GM21529 (cell line): ENCODE data around the gene SPAG9.
A peak's percentile ranks its signal among the peaks of the same experiment; 100 is the strongest.

ENCODE experiments used
- ATAC-seq: cut with Tn5 transposase; IDR thresholded peaks from one replicate; pipeline ENCODE4 v1.9.1; 2021; ENCODE audit not compliant: unreplicated experiment

SPAG9 gene

DNA sequence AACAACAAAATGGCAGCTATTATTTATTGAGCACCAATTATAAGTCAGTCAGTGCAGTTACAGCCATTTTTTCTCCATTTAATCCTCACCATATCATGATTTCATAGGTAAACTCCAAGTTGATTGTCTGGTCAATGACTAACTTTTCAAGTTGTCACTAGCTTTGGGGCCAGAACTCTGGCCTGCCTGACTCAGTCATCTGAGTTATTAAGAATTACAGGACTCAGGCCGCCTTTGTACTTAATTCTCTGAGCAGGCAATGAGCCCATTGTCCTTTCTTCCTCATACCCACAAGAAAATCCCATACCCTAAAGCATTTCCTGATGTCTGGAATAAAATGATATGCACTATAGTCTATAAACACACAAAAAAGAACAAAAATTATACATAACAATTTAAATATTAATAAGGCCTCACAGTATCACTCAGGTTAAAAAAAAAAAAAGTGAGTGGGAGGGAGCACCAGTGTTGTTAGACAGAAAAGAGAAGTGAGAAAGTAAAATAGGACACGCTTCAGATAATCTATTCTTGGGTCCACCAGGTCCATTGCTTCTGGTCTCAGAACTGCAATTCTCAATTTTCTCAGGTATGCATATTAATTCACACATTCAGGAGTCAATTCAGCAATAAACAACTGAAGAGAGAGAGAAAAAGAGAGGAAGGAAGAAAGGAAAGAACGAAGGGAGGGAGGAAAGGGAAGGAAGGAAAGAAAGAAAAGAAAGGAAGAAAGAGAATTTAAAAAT is 70.2 kb downstream of the SPAG9 start:
- peak; percentile 91 for ATAC-seq

DNA sequence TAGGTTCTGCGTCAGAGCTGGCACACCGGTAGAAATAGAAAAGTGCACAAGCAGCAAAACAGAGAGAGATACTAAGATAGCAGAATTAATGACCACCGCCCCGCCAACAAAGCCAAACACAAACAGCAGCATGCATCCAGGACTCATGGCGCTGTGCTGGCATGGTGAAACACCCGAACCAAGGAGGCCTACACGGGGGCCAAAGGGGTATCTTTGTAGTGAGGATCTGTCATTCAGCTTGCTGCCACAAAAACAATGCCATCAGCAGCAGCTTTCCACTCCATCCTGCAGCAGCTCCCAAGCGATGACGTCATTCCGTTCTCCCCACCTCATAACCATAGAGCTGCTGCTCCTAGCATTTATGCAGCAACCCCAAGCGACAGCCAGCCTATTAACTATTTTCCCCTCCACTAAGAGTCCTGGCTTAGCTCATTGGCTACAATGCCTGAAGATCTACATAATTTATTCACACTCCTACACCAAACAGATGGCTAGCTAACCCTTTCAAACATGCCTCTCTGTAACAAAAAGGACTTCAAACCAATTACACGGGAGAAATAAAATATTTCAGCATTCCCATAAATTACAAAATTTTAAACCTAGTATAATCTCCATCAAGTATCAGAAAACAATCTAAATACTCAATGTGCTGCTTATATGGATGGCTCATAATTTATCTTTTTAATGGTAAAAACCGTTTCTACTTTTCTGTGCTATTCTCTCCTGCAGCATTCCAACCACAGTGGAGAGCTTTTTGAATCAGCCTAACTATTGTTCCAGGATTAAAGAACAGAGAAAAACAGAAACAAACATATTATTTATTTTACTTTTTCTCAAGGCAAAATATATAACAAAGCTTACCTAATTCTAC is 73.9 kb downstream of the SPAG9 start:
- no peak for ATAC-seq

DNA sequence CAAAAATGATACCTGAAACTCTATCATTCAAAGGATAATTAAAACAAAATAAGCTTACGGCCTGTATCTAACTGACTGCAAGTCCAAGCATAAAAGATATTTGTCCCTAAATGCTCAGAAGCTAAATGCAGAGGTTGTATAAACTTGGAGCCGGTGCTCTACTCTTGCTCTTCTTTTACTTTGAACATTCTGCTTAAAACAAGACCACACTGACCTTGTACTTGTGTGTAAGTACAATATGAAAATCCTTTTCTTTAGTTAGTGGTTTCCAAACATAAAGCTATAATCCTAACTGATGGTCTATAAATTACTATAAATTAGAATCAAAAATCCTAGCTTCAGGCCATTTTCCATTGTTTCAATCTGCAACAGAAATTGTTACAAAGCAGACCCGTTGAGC is 74.6 kb downstream of the SPAG9 start:
- no peak for ATAC-seq

DNA sequence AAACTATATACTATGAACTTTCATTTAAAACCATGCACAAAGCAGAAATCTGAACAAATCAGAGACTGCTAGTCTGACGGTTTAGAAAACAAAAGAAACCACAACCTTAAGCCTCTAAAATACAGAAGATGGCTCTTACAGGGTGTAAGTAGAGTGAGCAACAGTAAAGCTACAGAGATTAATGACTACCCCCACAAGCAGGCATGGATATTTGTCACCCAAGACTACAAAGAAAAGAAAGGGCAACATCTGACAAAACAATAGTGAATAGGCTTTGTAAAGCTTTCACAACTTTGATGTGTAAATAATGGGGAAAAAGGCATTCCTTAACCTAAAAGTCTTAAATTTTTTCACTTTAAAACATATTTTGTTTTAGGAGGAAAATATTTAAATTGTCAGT is 75.0 kb downstream of the SPAG9 start:
- no peak for ATAC-seq

DNA sequence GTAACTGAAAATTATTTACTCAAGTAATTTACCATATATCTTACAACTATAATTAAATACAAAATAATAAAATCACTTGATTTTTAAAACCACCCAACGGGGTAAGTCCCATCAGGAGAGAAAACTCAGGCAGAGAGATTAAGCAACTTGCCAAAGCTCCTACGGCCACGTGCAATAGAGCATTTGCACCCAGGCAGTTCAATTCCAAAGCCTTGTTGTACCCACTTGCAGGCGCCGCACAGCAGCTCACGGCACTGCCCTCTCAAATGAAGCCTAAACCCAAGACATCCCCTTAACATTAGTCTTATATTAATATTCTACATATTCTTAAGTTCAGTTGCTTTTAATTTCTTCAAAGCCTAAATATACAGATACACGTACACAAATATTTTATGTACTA is 75.7 kb downstream of the SPAG9 start:
- ATAC-seq: no peak

DNA sequence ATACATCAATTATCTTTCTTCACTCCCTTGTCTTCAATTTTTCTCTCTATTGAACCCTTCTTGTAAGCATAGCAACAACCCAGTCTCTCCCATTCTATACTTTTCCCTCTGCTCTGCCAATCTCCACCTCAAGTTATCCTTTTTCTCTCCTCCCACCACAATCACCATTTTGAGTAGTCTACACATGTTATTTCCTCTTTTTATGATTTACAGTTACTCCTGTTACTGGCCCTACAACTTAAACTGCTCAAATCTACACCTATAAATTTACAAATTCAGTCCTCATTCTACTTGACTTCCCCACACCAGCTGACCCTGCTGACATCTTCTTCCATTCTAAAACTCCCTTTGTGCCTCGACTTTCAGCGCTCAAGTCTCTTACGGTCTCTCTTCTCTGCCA is 84.6 kb downstream of the SPAG9 start:
- ATAC-seq: no peak

DNA sequence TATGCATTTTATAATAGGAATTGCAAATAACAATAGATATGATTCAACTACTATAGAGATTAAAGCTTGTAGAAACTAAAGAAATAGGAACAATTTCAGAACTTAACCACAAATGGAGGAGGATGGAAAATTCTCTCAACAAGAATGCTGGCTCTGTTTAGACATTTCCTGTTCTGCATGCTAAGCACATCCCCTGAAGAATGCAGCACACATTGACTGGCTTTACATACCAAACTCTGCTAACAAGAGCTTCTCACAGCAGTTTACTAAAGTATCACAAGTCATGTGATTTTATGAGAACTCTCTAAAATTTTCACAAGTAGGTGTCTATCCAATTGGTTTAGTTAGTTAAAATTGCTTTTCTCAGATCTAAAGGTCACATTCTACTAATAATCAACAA is 85.2 kb downstream of the SPAG9 start:
- ATAC-seq: no peak

DNA sequence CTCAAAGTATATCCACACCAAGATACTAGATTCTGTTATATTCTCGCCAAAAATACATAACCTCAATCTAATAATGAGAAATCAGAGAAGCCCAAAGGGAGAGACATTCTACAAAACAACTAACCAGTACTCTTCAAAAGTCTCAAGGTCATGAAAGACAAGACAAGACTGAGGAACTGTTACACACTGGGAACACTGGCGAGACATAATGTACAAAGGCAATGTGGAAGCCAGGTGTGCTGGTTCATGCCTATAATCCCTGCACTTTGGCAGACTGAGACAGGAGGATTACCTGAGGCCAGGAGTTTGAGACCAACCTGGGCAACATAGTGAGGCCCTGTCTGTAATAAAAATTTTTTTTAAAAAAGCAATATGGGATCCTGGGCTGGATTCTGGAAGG is 85.9 kb downstream of the SPAG9 start:
- no peak for ATAC-seq

DNA sequence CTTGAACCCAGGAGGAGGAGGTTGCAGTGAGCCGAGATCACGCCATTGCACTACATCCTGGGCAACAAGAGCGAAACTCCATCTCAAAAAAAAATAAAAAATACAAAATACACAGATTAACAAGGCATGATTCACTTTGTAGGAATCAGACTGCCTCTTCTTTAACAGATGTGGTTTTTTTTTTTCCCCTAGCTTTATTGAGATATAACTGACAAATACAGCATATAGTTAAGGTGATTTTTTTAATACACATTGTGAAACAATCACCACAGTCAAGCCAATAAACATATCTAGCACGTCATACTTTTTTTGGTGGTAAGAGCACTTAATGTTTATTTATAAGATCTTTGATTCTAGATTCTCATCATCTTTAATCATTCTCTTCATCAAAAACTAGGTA is 87.8 kb downstream of the SPAG9 start:
- no peak for ATAC-seq

DNA sequence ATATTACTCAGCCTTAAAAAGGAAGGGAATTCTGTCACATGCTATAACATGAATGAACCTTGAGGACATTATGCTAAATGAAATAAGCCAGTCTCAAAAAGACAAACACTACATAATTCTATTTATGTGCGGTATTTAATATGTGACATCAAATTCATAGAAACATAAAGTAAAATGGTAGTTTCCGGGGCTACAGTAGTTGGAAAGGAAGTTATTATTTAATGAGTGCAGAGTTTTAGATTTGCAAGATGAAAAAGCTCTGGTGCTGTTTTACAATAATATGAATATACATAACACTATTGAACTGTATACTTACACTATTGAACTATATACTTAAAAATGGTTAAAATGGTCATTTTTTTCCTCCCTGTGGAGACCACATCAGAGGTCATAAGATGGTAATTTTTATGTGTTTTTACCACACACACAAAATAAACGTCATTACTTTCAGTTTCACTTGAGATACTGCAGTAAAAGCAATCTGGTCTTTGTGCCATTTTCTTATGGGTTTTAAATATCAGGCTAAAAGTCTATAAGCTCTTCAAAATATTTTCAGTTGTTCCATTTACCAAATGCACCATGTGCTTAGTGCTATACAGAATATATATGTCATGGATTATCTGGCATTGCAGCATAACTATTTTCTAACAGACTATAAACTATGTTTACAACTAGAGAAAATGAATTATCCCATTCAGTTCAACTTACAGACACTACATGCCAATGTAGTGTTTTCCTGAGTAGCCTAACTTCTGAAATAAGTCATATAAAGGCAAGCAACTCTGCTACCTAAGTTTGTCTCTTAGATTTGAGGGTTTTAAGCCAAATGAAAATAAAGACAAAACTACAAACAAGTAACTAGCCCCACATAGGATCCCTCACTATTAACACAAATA is 90.9 kb downstream of the SPAG9 start:
- ATAC-seq: peak; percentile 51

DNA sequence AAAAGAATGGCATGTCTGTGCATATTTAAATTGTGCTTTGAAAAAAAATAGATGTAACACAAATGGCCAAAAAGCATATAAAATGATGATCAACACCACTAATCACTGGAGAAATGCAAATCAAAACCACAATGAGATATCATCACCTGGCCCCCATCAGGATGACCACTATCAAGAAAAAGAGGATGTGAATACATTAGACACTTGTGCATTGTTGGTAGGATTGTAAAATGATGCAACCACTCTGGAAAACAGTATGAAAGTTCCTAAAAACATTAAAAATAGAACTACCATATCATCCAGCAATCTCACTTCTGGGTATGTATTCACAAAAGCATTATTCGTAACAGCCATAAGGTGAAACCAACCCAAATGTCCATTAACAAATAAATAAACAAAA is 91.5 kb downstream of the SPAG9 start:
- no peak for ATAC-seq

DNA sequence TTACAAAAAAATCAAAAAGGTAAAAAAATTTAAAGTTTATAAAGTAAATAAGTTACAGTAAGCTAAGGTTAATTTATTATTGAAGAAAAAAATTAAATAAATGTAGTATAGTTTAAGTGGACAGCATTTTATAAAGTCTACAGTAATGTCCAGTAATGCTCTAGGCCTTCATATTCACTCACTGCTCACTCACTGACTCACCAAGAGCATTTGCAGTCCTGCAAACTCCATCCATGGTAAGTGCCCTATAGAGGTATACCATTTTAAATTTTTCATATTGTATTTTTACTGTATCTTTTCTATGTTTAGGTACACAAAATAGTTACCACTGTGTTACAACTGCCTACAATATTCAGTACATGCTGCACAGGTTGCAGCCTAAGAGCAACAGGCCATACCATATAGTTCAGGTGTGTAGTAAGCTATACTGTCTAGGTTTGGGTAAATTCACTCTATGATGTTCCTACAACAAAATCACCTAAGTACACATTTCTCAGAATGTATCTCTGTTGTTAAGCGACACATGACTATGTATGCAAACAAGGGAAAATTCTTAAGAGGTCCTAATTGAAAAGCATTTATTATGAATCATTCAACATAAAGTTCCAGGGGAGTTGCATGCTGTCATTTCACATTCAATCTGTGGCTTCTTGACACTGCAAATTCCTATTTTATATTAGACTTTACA is 92.3 kb downstream of the SPAG9 start:
- ATAC-seq: no peak

DNA sequence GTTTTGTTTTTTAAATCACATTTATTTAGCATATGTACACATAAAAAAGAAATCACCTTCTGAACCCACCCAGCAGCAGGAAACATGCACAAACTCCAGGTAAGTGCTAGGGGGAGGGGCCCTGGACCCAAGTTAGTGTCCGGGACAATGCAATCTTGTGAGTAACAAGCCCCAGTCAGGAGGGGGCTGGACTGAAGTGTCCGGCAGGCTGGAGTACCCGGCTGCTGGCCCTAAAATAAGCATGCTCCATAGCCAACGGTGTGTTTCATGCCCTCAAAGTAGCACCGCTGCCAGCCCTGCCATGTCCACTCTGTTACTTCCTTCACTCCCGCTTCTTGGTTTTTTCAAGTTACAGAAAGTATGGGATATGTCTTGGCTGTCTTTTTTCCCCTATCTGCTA is 102.1 kb downstream of the SPAG9 start:
- ATAC-seq: no peak

DNA sequence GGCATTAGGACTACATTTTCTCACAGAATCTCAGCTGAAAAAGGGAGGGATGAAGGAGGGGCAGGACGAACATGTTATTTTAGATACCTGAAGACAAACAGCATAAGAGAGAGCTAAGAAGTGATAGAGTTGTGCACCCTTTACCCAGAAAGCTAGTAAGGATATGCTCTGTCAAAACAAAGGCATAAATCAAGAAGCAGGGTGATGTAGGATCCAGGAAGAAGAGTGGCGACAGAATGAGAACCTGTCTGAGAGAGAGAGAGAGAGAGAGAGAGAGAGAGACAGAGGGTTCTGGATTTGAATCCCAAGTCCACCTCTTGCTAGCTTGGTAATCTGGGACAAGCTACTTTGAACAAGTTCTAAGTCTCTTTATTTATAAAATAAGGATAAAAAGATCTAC is 103.4 kb downstream of the SPAG9 start:
- no peak for ATAC-seq

DNA sequence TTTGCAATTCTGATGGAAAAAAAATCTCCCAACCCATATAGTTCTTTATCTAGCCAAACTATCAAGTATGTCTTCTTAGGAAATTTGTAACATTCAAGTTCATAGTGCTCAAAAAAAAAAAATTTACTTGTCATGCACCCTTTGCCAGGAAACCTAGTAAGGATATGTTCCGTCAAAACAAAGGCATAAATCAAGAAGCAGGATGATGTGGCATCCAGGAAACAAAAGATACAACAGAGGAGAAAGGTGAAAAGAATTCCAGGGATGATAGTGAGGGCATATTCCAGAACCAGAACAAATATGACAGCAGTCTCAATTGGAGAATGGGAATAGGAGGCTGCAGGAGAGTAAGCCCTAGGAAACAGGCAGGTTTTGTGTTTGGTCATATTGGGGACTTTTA is 104.6 kb downstream of the SPAG9 start:
- ATAC-seq: no peak

DNA sequence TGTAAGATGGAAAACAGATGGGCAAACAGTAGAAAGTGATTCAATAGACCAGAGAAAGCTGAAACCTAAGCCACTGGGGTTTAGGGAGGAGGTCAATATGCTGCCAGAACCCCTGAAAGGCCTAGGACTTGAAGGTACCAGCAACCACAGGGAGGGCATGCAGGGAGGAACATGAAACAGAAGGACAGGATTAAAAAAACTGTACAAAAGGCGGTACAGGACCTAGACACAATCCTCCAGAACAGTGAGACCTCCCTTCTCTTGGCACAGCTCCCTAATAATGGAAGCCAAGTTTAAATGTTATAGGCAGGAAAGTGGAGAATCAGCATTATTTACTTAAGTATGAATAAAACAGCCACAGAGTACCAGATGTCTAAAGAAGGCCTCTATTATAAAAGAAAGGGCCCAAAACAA is 105.5 kb downstream of the SPAG9 start:
- ATAC-seq: no peak

DNA sequence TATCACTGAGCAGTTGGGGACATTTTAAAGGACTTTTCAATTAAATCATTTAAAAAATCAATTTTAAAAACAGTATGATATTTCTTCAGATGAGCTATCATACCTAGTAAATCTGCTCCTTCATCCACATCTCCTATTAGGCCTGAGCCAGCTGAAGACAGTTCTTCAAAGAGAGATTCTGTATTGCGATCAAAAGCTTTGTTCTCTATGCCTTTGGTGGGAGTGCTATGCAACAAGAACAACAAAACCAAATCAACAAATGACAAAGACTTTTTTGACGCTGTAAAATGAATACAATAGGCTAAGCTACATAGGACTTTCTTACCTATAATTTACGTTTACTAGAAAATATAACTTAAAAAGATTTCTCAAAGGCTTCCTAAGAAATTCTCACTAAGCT is 106.5 kb downstream of the SPAG9 start:
- no peak for ATAC-seq

DNA sequence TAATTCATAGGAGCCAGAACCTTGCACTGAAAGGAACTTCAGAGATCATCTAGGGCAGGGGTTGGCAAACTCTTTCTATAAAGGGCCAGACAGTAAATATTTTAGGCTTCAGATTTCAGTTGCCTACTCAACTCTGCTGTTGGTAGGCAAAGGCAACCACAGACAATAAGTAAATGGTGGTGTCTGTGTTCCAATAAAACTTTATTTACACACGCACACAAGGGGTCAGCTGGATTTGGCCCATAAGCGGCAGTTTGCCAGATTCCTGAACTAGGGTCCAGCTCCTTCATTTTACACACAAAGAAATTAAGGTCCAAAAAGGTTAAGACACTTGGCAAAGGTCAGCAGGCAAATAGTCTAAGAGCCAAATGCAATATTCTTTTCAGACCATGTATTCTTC is 107.3 kb downstream of the SPAG9 start:
- no peak for ATAC-seq

DNA sequence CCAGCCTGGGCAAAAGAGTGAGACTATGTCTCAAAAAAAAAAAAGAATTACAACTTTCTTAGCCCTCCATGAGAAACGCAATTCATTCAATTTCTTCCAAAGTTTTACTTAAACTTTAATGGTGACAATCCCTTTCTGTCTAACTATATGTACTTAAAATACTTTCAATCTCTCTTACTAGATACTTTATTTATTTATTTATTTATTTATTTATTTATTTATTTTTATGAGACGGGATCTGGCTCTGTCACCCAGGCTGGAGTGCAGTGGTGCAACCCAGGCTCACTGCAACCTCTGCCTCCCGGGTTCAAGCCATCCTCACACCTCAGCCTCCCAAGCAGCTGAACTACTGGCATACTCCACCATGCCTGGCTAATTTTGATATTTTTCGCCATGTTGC is 108.1 kb downstream of the SPAG9 start:
- ATAC-seq: no peak

DNA sequence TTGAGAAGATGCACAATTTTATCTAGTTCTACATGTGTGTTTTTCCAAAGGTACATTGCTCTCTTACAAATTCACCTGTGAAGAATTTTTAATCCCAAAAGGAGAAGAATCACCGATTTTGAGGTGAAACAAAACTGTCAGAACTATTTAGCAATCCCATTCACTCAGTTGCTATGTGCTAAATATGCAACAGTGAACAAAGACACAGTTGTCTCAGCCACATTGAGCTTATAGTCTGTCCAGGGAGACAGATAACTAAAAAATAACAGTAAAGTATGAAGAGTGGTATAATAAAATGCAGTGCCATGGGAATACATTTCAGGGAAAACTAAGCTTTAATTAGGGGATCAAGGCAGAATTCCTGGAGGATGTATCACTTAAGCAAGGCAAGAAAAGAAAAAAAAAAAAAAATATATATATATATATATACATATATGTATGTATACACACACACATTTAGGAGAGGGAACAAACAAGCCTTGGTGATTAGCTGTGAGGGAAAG is 110.4 kb downstream of the SPAG9 start:
- no peak for ATAC-seq

DNA sequence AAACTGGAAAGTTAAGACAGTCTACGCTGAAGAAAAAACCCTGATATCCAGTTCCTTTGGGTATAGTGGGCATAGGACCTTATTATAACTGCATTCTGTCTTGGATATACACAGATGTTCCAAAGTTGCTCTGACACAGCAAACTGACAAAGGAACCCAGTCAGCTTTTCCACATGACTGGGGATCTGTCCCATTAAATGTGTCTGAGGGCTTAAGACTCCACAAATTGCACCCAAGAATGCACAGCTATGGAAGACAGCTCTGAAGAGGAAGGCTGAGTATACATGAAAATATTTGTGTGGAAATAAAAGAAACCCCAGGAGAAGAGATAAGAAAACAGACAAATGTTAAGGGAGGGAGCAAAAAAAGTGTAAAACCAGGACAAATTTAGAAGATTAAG is 114.1 kb downstream of the SPAG9 start:
- no peak for ATAC-seq
